ENCODE measurements around the gene VSIG8. TPM values are rescaled to one million over a fixed set of nuclear protein-coding genes. Genes with fewer than 3 reads are reported as not detected.

Gene VSIG8
- under 0.01 TPM in 2 replicates for total RNA-seq

GRCh38 chr1:159862557-159862956 is at the start of gene VSIG8:
TSS of gene VSIG8 (minus strand) at chr1:159862657. CDS start at chr1:159862521, 136 bp downstream.

GRCh38 chr1:159900086-159900680 is 37.7 kb upstream of the VSIG8 start, which contains the start of gene CFAP45:
TSS of gene CFAP45 (minus strand) at chr1:159900165. CDS start at chr1:159900098, 67 bp downstream.

GRCh38 chr1:159826441-159827101 is 35.9 kb downstream of the VSIG8 start, which contains the start of gene SLAMF8:
TSS of gene SLAMF8 (plus strand) at chr1:159826873. CDS start at chr1:159826899, 26 bp downstream.

Other genes with a start within 250 kb of the VSIG8 start
- not detected in 2 replicates for gene CRP, start 148.1 kb downstream of the VSIG8 start, total RNA-seq
- gene DUSP23, start 81.7 kb downstream of the VSIG8 start, total RNA-seq: 14.1 and 14.5 TPM in 2 replicates
- gene FCRL6, start 60.3 kb downstream of the VSIG8 start, total RNA-seq: not detected in 2 replicates
- not detected in 2 replicates for gene SLAMF8, start 35.8 kb downstream of the VSIG8 start, total RNA-seq
- 0.79 and 1.0 TPM in 2 replicates for gene CFAP45, start 37.5 kb upstream of the VSIG8 start, total RNA-seq
- gene TAGLN2, start 62.9 kb upstream of the VSIG8 start, total RNA-seq: 221 and 355 TPM in 2 replicates
- gene IGSF9, start 83.0 kb upstream of the VSIG8 start, total RNA-seq: 0.09 TPM in 1 of 2 replicates, not detected in the other
- gene SLAMF9, start 91.6 kb upstream of the VSIG8 start, total RNA-seq: not detected in 2 replicates
- 2.8 and 3.2 TPM in 2 replicates for gene PIGM, start 169.3 kb upstream of the VSIG8 start, total RNA-seq
- gene KCNJ10, start 207.5 kb upstream of the VSIG8 start, total RNA-seq: not detected in 2 replicates
- gene KCNJ9, start 218.9 kb upstream of the VSIG8 start, total RNA-seq: under 0.01 and 0.09 TPM in 2 replicates
- 12.8 and 15.1 TPM in 2 replicates for gene IGSF8, start 236.0 kb upstream of the VSIG8 start, total RNA-seq

All from bronchial smooth muscle cell (primary cell).